ENCODE results near the gene RHCG.

GRCh38 chr15:89533861-89534544 lies 37.6 kb upstream of the RHCG start:
- TF ChIP-seq, protein P1, sequence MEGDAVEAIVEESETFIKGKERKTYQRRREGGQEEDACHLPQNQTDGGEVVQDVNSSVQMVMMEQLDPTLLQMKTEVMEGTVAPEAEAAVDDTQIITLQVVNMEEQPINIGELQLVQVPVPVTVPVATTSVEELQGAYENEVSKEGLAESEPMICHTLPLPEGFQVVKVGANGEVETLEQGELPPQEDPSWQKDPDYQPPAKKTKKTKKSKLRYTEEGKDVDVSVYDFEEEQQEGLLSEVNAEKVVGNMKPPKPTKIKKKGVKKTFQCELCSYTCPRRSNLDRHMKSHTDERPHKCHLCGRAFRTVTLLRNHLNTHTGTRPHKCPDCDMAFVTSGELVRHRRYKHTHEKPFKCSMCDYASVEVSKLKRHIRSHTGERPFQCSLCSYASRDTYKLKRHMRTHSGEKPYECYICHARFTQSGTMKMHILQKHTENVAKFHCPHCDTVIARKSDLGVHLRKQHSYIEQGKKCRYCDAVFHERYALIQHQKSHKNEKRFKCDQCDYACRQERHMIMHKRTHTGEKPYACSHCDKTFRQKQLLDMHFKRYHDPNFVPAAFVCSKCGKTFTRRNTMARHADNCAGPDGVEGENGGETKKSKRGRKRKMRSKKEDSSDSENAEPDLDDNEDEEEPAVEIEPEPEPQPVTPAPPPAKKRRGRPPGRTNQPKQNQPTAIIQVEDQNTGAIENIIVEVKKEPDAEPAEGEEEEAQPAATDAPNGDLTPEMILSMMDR (IDR thresholded peaks at IDR 0.05 in 4 of 5, conservative IDR thresholded peaks at IDR 0.05 in 1 of 5), result no peak
- TF ChIP-seq POLR2A (IDR thresholded peaks at IDR 0.05), result no peak
